Esophagus (tissue), 2 donors: Measurements from ENCODE around the gene TSPAN9. TPM values are rescaled to one million over a fixed set of nuclear protein-coding genes. Genes with fewer than 3 reads are reported as not detected.

Experiments
- H3K27ac ChIP-seq, 2 donors: one replicate each; pipeline ENCODE4 v1.5.1; 2013; ENCODE audit warnings: low read depth in 2 of 2, mild to moderate bottlenecking in 2 of 2, inconsistent platforms in 1 of 2, low read length in 1 of 2, moderate library complexity in 1 of 2
- H3K27me3 ChIP-seq, 2 donors: one replicate each; pipeline ENCODE4 v1.6.1; 2013; ENCODE audit warnings: low read length in 2 of 2, control low read depth in 1 of 2, mild to moderate bottlenecking in 1 of 2; ENCODE audit not compliant: insufficient read depth in 2 of 2, control insufficient read depth in 1 of 2
- H3K36me3 ChIP-seq, 2 donors: one replicate each; pipeline ENCODE4 v1.6.1; 2013; ENCODE audit warnings: low read length in 1 of 2; ENCODE audit not compliant: control insufficient read depth in 2 of 2, insufficient read depth in 2 of 2
- H3K4me1 ChIP-seq, 2 donors: one replicate each; pipeline ENCODE4 v1.6.1; 2013; ENCODE audit warnings: low read length in 1 of 2; ENCODE audit not compliant: control insufficient read depth in 2 of 2, insufficient read depth in 2 of 2
- H3K4me3 ChIP-seq, 2 donors: one replicate each; pipeline ENCODE4 v1.5.1; 2013; ENCODE audit warnings: low read length in 2 of 2, mild to moderate bottlenecking in 2 of 2, low read depth in 1 of 2, moderate library complexity in 1 of 2
- H3K9me3 ChIP-seq, 2 donors: one replicate each; pipeline ENCODE4 v1.6.1; 2013; ENCODE audit warnings: mild to moderate bottlenecking in 2 of 2, low read depth in 1 of 2, low read length in 1 of 2, moderate library complexity in 1 of 2; ENCODE audit not compliant: control insufficient read depth in 2 of 2, insufficient read depth in 1 of 2
- WGBS, 2 donors: extraction: QIAGEN DNeasy Blood & Tissue Kit; methylation state at CpG; one replicate each; pipeline ENCODE4 v1.1.7; 2013; 5-methylcytosine and 5-hydroxymethylcytosine counted together
- polyA plus RNA-seq, 2 donors: library from polyadenylated mRNA; stranded (reverse); fragments of 200-250 nt; gene quantifications; one replicate each; pipeline ENCODE4 v1.2.3, GENCODE V29; 2013
- donor health status: healthy with polysubstance abuse.
- donor health status: Bipolar disorder and iron deficiency.

TSPAN9 gene
- polyA plus RNA-seq, 2 donors, result 8.2 to 9.2 TPM

DNA sequence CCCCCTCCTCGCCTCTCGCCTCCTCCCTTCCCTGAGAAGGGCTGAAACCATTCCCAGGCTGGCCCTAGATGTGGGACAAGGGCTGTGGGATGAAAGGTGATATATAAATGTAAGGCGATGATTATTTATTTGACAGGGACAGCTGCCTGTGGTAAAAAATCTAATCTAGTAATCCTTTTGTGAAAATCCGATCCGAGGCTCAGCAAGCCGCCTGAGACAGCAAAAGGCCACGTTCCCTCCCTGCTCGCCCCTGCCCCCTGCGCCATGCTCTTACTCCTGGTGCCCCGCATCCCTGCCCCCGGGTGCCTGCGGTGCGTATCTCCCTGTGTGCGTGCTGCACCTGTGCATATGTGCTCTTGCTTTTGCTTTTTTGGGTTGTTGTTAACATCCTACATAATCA, 65.2 kb downstream of the TSPAN9 start:
- H3K27me3 ChIP-seq, result no peaks in the 10 kb centered on the region
- H3K4me3 ChIP-seq, result no peak overlapping the region
- no peaks in the 10 kb centered on the region for H3K4me1 ChIP-seq
- H3K36me3 ChIP-seq, result no peaks in the 10 kb centered on the region
- no peak overlapping the region for H3K27ac ChIP-seq
- H3K9me3 ChIP-seq, result no peaks in the 10 kb centered on the region
- WGBS, 2 donors, result 88 to 90% methylated on average over 14 of the region's 14 CpGs

DNA sequence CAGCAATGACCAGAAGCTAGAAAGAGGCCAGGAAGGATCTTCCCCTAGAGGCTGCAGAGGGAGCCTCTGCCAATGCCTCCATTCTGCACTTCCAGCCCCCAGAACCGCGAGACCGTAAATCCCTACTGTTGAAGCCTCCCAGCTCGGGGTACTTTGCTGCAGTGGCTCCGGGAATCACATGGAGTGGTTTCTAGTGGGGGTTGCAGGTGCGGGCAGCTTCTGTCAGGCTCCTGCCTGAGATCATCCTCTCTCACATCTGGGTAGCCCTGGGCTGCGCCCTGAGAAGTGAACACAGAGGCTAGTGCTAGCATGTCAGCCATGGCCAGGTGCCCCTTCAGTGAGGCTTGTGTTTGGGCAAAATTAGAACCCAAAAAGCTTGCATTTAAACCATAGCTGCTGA, 67.3 kb downstream of the TSPAN9 start:
- Histone ChIP-seq H3K4me3 (no peak overlapping the region), H3K27ac (no peak overlapping the region), H3K9me3 (no peaks in the 10 kb centered on the region), H3K36me3 (no peaks in the 10 kb centered on the region), H3K4me1 (peaks cover 0 to 5% of the 10 kb centered on the region in 2 donors), H3K27me3 (no peaks in the 10 kb centered on the region)
- WGBS, 2 donors, result 84 to 92% methylated on average over 7 of the region's 7 CpGs

DNA sequence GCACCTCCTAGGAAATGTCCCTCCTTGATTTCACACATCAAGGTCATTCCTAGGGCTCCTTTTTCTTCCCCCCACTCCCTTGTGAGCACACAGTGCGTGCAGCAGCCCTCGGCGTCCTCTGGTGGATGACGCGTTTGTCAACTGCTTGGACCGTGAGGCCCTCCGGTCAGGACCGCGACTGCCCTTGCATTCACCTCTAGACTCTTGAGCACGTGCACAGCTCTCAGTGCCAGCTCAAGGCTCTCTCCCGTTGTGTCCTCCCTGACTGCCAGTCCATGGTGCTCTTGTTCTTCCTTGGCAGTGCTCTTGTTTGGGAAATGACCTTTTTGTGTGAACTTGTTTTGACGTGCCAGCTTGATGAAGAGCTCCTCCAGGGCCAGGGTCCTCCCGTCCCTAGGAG, 67.9 kb downstream of the TSPAN9 start:
- Histone ChIP-seq H3K9me3 (no peaks in the 10 kb centered on the region), H3K27me3 (no peaks in the 10 kb centered on the region), H3K36me3 (no peaks in the 10 kb centered on the region), H3K4me3 (no peak overlapping the region), H3K27ac (no peak overlapping the region), H3K4me1 (peaks cover 0 to 5% of the 10 kb centered on the region in 2 donors)
- 80 to 86% methylated on average over 13 of the region's 13 CpGs for WGBS, 2 donors

DNA sequence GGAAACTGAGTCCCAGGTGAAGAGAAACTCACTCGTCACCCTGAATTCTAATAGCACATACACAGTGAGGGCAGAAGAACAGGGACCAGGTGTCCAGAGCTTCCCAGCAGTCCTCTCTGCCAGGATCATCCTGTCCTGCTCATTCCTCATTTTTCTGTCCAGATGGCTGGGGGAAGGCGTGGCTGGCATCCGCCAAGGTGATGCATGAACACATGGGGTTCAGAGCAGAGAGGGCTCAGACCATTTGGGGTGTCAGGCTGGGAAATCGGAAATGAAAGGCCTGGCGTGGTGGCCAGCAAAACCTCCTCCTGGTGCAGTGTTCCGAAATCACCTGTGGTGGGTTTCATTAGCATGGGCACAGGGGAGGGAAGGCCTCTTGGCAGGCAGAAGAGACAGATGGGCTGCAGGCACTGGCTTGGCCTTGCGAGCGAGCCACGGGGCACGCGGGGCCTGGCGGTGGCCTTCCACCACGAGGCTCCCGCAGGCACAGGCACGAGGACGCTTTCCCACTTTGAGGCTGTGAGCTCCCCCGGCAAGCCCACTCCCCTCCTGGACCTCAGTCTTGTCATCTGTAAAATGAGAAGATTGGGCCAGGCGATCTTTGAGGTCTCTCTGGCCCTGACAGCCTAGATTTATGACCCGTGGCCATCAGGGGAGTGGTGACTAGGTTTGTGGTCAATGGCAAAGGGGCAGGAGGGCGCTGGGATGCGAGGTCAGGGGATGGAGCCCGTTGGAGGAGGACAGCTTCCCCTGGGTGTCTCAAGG, 68.5 kb downstream of the TSPAN9 start:
- Histone ChIP-seq H3K27ac (no peak overlapping the region), H3K4me1 (peaks cover 0 to 5% of the 10 kb centered on the region in 2 donors), H3K9me3 (no peaks in the 10 kb centered on the region), H3K4me3 (no peak overlapping the region), H3K36me3 (no peaks in the 10 kb centered on the region), H3K27me3 (no peaks in the 10 kb centered on the region)
- 91 to 96% methylated on average over 22 of the region's 22 CpGs for WGBS, 2 donors

DNA sequence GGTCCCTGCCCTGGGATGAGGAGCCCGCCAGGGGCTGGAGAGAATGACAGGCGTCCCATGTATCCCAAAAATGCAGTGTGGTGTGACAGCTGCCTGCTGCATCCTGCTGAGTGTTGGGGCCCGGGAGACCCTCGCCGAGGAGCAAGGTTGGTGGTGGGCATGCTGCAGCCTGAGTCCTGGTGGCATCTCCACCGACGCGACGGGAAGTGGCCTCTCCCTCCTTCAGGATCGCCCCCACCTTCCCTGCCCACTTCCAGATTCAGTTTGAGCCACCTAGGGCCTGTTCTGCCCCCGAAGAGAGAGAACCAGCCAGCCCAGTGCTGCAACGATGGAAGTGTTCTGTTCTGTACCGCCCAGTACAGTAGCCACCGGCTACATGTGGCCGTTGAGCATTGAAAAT, 70.1 kb downstream of the TSPAN9 start:
- 91 to 94% methylated on average over 15 of the region's 15 CpGs for WGBS, 2 donors
- no peaks in the 10 kb centered on the region for H3K36me3 ChIP-seq
- peaks cover 0 to 5% of the 10 kb centered on the region in 2 donors for H3K4me1 ChIP-seq

DNA sequence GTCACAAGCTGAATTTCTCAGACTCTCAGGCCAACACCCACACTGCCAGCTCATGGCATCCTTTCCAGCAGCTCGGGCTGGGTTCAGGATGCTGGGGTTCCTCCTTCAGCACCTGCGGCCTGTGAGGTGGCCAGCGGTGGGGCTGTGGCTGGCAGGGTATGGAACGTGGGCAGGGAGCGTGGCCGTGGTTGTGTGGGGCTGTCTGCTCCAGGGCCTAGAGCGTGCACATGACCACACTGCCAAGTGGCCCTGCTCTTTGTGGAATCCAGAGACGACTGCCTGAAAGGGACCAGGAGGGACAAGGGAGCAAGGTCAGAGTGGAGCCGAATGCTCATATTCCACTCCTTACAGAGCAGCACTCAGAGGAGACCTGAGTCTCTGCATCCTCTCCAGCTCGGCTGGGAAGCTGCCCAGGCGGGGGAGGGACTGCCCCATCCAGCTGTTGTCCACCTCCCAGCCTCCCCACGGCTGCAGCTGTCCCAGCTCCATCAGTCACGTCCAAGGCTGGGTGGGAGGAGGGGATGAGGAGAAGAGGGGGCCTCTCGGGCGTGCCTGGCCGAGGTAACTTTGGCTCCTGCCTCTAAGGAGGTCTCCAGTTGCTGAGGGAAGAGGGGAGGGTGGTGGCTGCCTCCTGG, 71.3 kb downstream of the TSPAN9 start:
- WGBS, 2 donors, result 74 to 78% methylated on average over 16 of the region's 16 CpGs

More for the DNA sequence above, 70.1 kb downstream of the TSPAN9 start:
- no peaks in the 10 kb centered on the region for H3K9me3 ChIP-seq
- H3K27ac ChIP-seq, result no peak overlapping the region
- no peak overlapping the region for H3K4me3 ChIP-seq
- no peaks in the 10 kb centered on the region for H3K27me3 ChIP-seq

DNA sequence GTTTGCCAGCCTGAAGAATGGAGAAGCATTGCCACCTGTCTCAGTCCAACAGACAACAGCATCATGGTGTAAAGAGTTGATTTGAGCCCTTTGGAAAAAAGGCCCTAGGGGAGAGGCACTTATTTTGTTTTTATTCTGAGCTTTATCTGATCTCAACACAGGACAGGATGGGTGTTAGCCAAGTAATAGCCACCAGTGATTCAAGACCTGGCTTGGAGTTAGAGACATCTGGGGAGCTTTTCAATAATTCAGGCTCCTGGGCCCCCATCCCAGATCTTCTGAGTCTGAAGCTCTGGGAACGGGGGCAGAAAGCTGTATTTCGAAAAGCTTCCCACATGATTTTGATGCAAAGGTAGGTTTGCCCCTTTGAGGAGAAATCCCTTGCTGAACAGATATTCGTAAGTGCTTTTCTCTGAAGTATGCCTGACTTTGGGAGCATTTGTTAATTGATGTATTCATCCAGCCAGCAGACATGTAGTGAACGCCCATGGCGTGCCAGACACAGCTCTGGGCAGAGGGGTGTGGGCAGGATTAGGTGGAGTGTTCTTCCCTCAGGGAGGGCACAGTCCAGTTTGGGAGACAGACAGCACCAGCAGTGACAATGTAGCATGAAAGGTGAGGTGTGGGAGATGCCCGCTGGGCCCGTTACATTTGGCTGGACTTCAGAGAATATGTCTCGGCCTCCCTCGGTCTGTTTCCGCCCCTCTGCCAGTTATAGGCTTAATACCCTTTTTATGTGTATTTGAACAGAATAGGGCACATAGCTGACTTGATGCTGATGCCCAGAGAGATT, 72.5 kb downstream of the TSPAN9 start:
- no peak overlapping the region for H3K27ac ChIP-seq
- no peaks in the 10 kb centered on the region for H3K9me3 ChIP-seq
- peaks cover 0 to 5% of the 10 kb centered on the region in 2 donors for H3K4me1 ChIP-seq
- no peak overlapping the region for H3K4me3 ChIP-seq
- WGBS, 2 donors, result 49 to 74% methylated on average over 10 of the region's 10 CpGs
- H3K36me3 ChIP-seq, result no peaks in the 10 kb centered on the region
- no peaks in the 10 kb centered on the region for H3K27me3 ChIP-seq

More for the DNA sequence above, 71.3 kb downstream of the TSPAN9 start:
- H3K36me3 ChIP-seq, result no peaks in the 10 kb centered on the region
- H3K4me1 ChIP-seq, result peaks cover 0 to 5% of the 10 kb centered on the region in 2 donors
- no peak overlapping the region for H3K4me3 ChIP-seq
- H3K27ac ChIP-seq, result no peak overlapping the region
- H3K27me3 ChIP-seq, result no peaks in the 10 kb centered on the region
- H3K9me3 ChIP-seq, result no peaks in the 10 kb centered on the region

DNA sequence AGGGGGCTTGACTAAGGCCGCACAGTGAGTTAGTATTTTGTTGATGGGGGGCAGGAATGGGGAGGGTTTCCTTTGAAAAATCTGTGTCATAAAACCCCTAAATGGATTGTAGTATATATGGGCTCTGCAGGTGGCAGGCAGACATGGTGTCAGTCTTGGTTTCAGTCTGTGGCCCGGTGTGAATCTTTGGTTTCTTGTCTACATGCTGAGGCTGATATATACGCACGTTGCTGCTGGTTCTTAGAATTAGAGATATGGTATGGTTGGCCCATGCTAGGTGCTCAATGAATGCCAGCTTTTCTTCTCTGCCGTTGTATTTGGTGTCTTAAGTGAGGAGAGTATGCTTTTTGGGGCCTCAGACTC, 73.1 kb downstream of the TSPAN9 start:
- 62 to 68% methylated on average over 5 of the region's 5 CpGs for WGBS, 2 donors
- peaks cover 0 to 5% of the 10 kb centered on the region in 2 donors for H3K4me1 ChIP-seq
- H3K4me3 ChIP-seq, result no peak overlapping the region
- H3K36me3 ChIP-seq, result no peaks in the 10 kb centered on the region
- no peaks in the 10 kb centered on the region for H3K9me3 ChIP-seq
- H3K27me3 ChIP-seq, result no peaks in the 10 kb centered on the region
- H3K27ac ChIP-seq, result no peak overlapping the region

DNA sequence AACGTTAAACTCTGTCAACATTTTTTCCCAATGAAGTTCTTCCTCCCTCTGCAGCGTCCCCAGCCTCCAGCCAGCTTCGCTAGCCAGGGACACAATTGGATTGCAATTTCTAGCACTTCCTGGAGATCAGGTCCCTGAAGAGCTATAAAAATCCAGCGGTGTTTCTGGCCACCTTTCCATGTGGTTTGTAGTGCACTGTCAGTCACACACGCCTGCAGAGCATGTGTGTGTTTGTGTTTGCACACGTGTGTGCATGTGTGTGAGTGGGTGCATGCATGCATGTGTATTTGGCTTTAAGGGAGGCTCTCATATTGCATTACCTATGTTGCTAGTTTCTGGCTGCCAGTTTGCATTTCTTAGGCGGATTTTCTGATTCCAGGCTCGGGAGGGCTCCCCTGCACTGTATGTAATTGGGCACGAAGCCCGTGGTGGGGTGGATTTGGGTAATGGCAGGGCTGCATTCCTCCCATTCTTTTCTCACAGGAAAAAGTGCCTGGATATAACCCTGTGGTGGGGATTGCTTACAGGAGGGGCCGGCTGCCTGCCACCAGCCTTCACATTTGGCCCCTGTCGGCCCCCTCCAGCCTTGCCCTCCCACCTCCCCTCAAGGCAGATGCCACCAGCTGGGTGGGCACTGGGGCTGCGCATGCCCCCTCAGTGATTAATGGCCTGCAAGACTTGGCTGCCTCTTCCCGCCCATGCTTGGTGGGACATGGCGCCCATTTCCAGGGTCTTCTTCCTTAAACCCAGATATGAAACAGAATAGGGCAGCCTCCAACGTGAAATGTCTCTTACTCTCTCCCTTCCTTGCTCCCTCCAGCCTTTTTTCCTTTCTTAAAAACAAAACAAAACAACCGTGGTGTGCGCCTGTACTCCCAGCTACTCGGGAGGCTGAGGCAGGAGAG, 74.0 kb downstream of the TSPAN9 start:
- H3K27me3 ChIP-seq, result no peaks in the 10 kb centered on the region
- 61 to 62% methylated on average over 19 of the region's 19 CpGs for WGBS, 2 donors

More for the DNA sequence above, 74.0 kb downstream of the TSPAN9 start:
- no peaks in the 10 kb centered on the region for H3K9me3 ChIP-seq
- no peak overlapping the region for H3K27ac ChIP-seq
- peaks cover 0 to 5% of the 10 kb centered on the region in 2 donors for H3K4me1 ChIP-seq
- no peak overlapping the region for H3K4me3 ChIP-seq
- no peaks in the 10 kb centered on the region for H3K36me3 ChIP-seq
